MCF 10A (cell line): ENCODE data around the gene ARHGAP15. TPM values are rescaled to one million over a fixed set of nuclear protein-coding genes. Genes with fewer than 3 reads are reported as not detected.

Source experiments
- BruUV-seq: library from RNA; stranded (reverse); fragments of 400-500 nt; replicated peaks from 2 replicates; lab custom pipeline; 2021; lab: Mats Ljungman, UMichigan
- CTCF ChIA-PET: fragments of 300-600 bp; sonication (Branson Sonifier 250); formaldehyde crosslinking; extraction: SDS; loops from one replicate; lab custom pipeline; 2021; ENCODE audit warnings: antibody characterized with exemption, inconsistent platforms; lab: Yijun Ruan, JAX
- POLR2A ChIA-PET: fragments of 300-600, 350-650 bp; sonication (Branson Sonifier 250); formaldehyde crosslinking; extraction: SDS; loops from one replicate; lab custom pipeline; 2020; ENCODE audit warnings: antibody characterized with exemption, inconsistent platforms; lab: Yijun Ruan, JAX
- DNase-seq: peaks from one replicate; pipeline ENCODE4 v3.0.0-alpha.2; 2018; ENCODE audit not compliant: unreplicated experiment
- H3K27ac Mint-ChIP-seq: one replicate; pipeline ENCODE4 v1.8.0; 2022; ENCODE audit warnings: mild to moderate bottlenecking, low read depth, mixed read lengths; ENCODE audit not compliant: unreplicated experiment
- H3K27me3 Mint-ChIP-seq: one replicate; pipeline ENCODE4 v1.8.0; 2022; ENCODE audit warnings: mixed read lengths; ENCODE audit not compliant: insufficient read depth, unreplicated experiment
- H3K36me3 Mint-ChIP-seq: one replicate; pipeline ENCODE4 v1.8.0; 2022; ENCODE audit warnings: mild to moderate bottlenecking, moderate library complexity, mixed read lengths; ENCODE audit not compliant: insufficient read depth, unreplicated experiment
- H3K4me1 Mint-ChIP-seq: one replicate; pipeline ENCODE4 v1.8.0; 2022; ENCODE audit warnings: mixed read lengths; ENCODE audit not compliant: insufficient read depth, unreplicated experiment
- H3K4me3 Mint-ChIP-seq: one replicate; pipeline ENCODE4 v1.8.0; 2022; ENCODE audit warnings: mild to moderate bottlenecking, moderate library complexity, mixed read lengths; ENCODE audit not compliant: unreplicated experiment
- H3K9me3 Mint-ChIP-seq: one replicate; pipeline ENCODE4 v1.8.0; 2022; ENCODE audit warnings: mixed read lengths; ENCODE audit not compliant: unreplicated experiment
- intact Hi-C: fragments of 100-400 bp; cut with micrococcal nuclease; formaldehyde crosslinking; loops from 2 replicates; pipeline ENCODE4 v1.14.1; 2022
- total RNA-seq: library from RNA; stranded (reverse); gene quantifications from 2 replicates; pipeline ENCODE4 v1.2.3, GENCODE V29; 2022
- TF ChIP-seq, protein P1 (sequence below): fragments of 200-600 bp; IDR thresholded peaks from one replicate; pipeline ENCODE4 v1.8.0; 2022; ENCODE audit warnings: antibody characterized with exemption, mild to moderate bottlenecking; ENCODE audit not compliant: unreplicated experiment

Gene ARHGAP15
- total RNA-seq, 1 experiment from 2014 or later: not detected

DNA sequence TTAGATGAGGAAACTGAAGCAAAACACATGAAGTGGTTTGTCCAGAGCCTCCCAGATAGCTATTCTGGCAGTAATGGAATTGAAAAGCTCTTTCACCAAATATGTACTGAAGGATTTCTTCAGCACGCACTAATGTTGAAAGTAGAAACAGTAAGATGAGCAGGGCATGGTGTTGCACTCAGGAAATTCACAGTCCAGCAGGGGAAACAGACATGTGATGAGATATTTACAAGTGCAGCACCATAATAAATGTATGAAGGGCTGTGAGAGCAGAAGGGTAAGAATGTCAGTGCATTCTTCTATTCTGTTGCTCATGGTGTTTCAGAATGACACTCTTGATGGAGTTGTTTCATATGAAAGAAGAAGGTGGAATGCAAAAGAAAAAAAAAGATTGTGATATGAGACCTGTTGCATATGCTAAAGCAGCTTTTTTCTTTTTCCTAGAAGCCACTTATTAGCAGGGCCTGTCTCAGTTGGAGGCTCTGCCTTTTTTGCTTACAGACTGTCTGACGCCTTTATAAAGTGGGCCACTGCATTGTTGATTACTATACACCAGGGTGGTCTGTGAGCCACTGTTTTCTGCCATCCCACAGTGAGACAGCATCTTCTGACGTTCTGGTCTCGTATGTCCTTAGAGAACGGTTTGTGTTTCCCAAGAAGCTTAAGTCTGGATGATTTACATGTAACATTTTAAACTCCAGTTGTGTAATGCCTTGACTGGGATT is 516.9 kb downstream of the ARHGAP15 start:
- no peak for DNase-seq
- BruUV-seq: no TSS peak
- TF ChIP-seq, protein P1, sequence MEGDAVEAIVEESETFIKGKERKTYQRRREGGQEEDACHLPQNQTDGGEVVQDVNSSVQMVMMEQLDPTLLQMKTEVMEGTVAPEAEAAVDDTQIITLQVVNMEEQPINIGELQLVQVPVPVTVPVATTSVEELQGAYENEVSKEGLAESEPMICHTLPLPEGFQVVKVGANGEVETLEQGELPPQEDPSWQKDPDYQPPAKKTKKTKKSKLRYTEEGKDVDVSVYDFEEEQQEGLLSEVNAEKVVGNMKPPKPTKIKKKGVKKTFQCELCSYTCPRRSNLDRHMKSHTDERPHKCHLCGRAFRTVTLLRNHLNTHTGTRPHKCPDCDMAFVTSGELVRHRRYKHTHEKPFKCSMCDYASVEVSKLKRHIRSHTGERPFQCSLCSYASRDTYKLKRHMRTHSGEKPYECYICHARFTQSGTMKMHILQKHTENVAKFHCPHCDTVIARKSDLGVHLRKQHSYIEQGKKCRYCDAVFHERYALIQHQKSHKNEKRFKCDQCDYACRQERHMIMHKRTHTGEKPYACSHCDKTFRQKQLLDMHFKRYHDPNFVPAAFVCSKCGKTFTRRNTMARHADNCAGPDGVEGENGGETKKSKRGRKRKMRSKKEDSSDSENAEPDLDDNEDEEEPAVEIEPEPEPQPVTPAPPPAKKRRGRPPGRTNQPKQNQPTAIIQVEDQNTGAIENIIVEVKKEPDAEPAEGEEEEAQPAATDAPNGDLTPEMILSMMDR: no peak
- Mint-ChIP-seq H3K27me3 (no peaks in the 10 kb centered on the region), H3K4me3 (no peak overlapping the region), H3K27ac (no peak overlapping the region), H3K36me3 (no peaks in the 10 kb centered on the region), H3K4me1 (no peaks in the 10 kb centered on the region), H3K9me3 (no peaks in the 10 kb centered on the region)
- intact Hi-C loops: no loop called here
- ChIA-PET POLR2A (no interaction called here), CTCF (interaction anchor here (0.7 to 1.0 kb wide), 2 partner anchors 384 to 1362 kb away, joined by 3 to 4 read pairs; no protein-coding TSS in a partner anchor)

DNA sequence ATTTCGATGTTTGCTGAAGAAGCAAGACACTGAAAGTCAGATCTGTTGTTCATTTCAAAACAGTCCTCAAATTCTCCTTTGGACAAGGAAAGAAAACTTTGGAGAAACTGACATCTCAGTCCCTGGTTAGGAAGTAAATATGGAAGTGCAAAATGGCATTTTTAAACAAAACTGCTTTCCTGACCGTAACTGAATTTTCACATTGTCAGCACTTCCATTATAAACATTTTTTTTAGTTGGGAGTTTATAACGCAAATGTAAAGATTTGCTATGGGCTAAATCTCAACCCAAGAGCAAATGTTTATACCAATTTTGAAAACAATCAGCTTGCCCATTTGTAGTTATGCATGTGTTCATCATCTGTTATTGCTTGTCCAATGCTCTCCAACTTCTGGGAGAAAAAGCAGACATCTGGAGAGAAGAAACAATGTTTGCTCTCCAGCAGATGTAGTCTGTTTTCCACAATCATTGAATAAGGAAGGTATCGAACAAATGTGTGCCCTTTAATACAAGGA is 520.1 kb downstream of the ARHGAP15 start:
- Mint-ChIP-seq H3K4me3 (no peak overlapping the region), H3K9me3 (no peaks in the 10 kb centered on the region), H3K27ac (no peak overlapping the region), H3K27me3 (no peaks in the 10 kb centered on the region), H3K36me3 (no peaks in the 10 kb centered on the region), H3K4me1 (no peaks in the 10 kb centered on the region)
- CTCF ChIA-PET: no interaction called here
- no peak for DNase-seq
- TF ChIP-seq, protein P1: no peak
- POLR2A ChIA-PET: interaction anchor here (0.7 kb wide), 1 partner anchor 799 kb away, joined by 4 read pairs; no protein-coding TSS in a partner anchor
- no TSS peak for BruUV-seq
- intact Hi-C loops: no loop called here

DNA sequence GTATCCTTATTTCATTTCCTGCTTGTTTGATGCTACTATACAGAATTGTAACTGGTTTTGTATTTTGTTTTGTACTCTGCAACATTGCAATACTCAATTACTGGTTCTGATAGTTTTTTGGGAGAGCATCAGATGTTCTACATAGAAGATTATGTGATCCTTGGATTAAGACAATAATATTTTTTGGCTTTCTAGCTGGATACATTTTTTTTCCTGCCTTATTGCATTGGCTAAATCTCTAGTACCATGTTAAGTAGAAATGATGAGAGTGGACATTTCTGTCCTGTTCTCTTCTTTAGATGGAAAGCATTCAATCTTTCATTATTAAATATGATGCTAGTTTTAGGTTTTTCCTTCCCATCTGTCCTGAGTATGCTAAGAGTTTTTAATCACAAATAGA is 523.5 kb downstream of the ARHGAP15 start:
- Mint-ChIP-seq H3K36me3 (no peaks in the 10 kb centered on the region), H3K4me1 (no peaks in the 10 kb centered on the region), H3K9me3 (no peaks in the 10 kb centered on the region), H3K27ac (no peak overlapping the region), H3K4me3 (no peak overlapping the region), H3K27me3 (no peaks in the 10 kb centered on the region)
- DNase-seq: no peak
- intact Hi-C loops: no loop called here
- no TSS peak for BruUV-seq
- CTCF ChIA-PET: no interaction called here
- TF ChIP-seq, protein P1: no peak
- POLR2A ChIA-PET: no interaction called here

DNA sequence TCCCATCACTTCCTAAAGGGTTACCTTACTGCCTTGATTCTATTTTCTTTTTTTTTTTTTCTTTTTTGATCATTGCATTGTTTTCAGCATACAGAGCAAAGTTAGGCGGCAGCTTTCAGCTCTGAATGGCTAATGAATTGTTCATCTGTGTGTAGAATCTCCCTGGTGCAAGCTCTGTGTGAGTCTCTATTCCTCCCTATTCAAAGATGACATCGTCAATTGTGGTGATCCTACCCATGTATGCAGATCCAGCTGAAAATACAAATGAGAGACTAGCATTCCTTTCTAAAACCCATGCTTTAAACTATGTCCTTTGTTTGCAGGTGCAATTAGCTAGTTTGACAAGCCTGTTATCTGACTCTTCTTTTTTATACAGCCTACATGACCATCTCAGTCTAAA is 539.0 kb downstream of the ARHGAP15 start:
- no TSS peak for BruUV-seq
- TF ChIP-seq, protein P1: no peak
- Mint-ChIP-seq H3K27me3 (no peaks in the 10 kb centered on the region), H3K27ac (no peak overlapping the region), H3K36me3 (no peaks in the 10 kb centered on the region), H3K9me3 (no peaks in the 10 kb centered on the region), H3K4me1 (no peaks in the 10 kb centered on the region), H3K4me3 (no peak overlapping the region)
- intact Hi-C loops: no loop called here
- ChIA-PET POLR2A (interaction anchor here (0.6 to 0.7 kb wide), 2 partner anchors 81 to 1846 kb away, joined by 3 read pairs; no protein-coding TSS in a partner anchor), CTCF (no interaction called here)
- DNase-seq: no peak
